GM12801 (cell line): Measurements from ENCODE around the gene SCARB1.

Source experiments
- TF ChIP-seq, protein P1 (sequence below): IDR thresholded peaks from one replicate; pipeline ENCODE4 v1.5.1; 2011; ENCODE audit warnings: control low read depth; ENCODE audit not compliant: insufficient read length; ENCODE audit errors: extremely low read depth

The SCARB1 gene

DNA sequence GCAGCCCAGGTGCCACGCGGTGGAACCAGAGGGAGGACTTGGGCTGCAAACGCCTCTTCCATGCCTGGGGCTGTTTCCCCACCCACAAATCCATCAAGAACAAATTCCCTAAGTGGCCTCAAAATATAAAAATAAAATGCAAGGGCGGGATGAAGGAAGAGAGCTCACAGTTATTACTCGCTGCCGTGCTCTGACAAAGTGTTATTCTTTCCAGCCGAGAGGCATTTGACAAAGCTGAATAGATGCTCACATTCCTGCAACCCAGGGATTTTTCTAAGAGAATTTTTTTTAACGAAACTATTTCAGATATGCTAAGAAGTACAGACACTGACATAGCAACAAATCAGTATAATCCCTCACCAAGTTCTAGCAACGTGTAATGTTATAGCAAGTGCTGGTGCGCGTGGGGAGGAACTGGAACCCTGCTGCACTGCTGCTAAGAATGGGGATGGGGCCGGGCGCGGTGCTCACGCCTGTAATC is 70.7 kb downstream of the SCARB1 start:
- TF ChIP-seq, protein P1, sequence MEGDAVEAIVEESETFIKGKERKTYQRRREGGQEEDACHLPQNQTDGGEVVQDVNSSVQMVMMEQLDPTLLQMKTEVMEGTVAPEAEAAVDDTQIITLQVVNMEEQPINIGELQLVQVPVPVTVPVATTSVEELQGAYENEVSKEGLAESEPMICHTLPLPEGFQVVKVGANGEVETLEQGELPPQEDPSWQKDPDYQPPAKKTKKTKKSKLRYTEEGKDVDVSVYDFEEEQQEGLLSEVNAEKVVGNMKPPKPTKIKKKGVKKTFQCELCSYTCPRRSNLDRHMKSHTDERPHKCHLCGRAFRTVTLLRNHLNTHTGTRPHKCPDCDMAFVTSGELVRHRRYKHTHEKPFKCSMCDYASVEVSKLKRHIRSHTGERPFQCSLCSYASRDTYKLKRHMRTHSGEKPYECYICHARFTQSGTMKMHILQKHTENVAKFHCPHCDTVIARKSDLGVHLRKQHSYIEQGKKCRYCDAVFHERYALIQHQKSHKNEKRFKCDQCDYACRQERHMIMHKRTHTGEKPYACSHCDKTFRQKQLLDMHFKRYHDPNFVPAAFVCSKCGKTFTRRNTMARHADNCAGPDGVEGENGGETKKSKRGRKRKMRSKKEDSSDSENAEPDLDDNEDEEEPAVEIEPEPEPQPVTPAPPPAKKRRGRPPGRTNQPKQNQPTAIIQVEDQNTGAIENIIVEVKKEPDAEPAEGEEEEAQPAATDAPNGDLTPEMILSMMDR: no peak

DNA sequence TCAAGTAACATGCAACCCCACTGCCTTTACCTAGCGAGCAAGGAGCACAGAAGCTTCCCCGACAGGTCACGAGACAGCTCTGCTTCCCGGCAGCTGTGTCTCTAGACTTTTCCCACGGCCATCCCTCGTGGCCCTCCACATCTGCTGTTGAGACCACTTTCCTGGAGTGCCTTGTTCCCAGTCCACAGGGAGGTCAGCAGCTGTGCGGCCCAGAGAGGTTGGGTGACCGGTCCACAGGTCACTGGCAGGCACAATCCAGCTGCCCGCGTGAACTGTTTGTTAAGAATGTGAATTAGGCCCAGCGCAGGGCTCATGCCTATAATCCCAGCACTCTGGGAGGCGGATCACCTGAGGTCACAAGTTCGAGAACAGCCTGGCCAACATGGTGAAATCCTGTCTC is 71.5 kb downstream of the SCARB1 start:
- TF ChIP-seq, protein P1: no peak

DNA sequence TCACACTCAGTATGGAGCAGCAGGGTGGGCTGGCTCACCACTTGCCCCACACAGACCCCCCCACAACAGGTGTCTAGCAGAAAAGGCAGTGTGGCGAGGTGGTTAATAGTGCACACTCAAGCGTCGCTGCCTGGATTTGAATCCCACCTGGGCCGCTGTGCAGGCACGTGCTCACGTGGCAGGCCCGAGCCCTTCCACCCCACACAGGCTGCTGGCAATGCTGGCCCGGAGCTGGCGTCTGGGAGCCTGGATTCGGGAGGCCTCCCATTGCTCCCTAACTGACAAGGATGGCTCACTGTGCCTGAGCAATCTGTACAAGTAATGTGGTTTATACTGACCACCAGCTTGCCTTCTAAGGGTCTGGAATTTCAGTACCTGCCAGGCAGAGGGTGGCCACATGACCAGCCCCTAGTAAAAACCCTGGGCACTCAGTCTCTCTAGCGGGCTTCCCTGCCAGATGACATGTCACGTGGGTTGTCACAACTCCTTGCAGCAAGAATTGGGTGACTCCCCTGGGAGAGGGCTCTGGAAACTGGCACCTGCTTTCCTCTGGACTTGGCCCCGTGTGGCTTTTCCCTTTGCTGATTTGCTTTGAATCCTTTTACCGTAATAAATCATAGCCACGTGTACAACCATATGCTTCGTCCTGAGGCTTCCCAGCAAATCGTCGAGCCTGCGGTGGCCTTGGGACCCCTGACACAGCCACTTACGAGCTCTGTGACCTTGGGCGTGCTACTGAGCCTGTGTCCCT is 72.8 kb downstream of the SCARB1 start:
- TF ChIP-seq, protein P1: no peak

DNA sequence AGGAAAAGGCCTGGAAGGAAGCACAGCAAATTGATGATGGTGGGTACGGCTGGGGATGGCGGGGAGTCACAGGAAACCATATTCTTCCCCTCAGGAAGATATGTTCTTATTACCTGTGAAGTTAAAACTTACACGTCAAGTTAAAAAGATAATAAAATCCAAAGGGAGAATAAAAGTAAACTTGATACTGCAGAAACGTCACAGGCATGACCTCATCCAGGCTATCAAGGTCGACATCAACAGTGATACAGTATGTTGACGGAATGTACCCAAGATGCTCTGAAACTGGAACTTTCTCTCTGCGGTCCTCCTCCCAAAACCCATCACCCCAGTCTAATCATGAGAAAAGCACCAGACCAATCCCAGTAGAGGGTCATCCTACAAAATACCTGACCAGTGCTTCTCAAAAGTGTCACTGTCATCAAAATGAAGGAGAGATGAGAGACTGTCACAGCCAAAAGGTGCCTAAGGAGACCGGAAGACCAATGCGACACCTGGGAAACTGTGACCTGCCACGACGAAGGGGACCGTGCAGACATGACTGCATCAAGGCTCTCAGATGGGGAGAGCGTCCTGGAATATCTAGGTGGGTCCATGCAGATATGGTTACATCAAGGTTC is 74.6 kb downstream of the SCARB1 start:
- TF ChIP-seq, protein P1: no peak

DNA sequence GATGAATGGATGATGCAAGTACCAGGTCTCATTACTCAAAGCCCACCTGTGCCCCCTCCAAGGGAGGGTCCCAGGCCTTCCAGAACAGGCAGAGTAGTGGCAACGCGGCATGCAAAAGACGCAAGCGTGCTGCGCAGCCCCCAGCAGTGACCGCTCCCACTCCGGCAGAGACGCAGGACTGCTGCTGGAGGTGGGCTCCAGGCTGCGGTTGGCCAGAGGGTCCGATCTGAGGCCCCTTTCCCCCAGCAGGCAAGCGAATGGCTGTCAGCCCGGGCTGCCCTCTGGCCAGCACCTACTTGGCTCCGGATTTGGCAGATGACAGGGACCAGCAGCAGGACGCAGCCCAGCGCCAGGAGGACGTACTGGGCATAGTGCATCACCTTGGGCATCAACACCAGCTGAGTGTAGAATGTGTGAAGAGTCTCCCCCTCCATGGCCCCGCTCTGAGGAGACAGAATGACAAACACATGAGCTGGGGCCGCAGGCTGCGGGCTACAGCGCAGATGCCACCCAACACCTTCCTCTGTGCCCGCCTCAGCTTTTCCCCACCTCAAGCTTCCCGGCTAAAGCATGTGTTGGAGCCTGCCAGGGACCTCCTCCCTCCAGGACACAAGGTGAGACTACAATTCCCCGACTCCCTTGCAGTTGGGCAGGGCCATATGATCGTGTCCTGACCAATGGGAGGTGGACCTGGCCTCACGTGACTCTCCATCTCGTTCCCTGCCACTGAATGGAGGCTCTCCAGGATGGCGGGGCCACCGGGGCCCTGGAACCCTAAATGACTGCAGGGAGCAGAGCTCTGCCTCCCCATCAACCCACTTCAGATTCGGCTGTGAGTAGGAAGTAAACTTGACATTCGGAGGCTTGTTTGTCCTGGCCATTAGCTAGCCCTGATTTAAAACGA is 77.4 kb downstream of the SCARB1 start:
- TF ChIP-seq, protein P1: no peak

DNA sequence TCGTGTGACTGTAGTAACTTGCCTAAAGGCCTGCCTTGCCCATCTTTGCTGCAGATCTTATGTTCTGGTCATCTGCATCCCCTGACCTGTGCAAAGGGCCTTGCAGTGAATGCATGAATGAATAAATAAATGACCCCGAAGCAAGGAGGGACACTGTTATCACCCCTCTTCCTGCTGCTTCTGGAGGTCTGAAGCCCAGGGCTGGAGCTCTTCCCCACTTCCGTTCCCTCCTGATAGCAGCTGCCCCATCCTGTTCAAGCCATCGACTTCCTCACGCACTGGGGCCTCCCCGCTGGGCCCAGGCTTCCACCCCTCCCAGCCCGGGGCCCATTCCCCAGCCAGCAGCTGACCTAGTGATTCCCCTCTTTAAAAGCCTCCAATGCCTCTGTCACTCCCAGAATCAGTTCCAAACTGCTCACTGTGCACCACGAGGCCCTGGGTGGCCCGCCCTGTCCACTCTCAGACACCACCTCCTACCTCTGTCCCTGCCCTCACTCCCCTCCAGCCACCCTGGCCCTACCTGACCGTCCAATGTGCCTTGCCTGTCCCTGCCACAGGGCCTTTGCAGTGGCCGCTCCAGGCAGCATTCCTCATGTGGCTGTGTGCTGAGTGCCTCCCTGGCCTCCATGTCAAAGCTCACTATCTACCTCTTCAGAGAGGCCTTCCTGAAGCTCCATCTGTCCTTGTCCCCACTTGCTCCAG is 78.6 kb downstream of the SCARB1 start:
- TF ChIP-seq, protein P1: no peak
